ENCODE measurements around the gene SIGLEC7. TPM values are rescaled to one million over a fixed set of nuclear protein-coding genes. Genes with fewer than 3 reads are reported as not detected.

The SIGLEC7 gene
- total RNA-seq, 6 experiments from 2014 or later = 2.4 to 7.3 (median 3.9) TPM

DNA sequence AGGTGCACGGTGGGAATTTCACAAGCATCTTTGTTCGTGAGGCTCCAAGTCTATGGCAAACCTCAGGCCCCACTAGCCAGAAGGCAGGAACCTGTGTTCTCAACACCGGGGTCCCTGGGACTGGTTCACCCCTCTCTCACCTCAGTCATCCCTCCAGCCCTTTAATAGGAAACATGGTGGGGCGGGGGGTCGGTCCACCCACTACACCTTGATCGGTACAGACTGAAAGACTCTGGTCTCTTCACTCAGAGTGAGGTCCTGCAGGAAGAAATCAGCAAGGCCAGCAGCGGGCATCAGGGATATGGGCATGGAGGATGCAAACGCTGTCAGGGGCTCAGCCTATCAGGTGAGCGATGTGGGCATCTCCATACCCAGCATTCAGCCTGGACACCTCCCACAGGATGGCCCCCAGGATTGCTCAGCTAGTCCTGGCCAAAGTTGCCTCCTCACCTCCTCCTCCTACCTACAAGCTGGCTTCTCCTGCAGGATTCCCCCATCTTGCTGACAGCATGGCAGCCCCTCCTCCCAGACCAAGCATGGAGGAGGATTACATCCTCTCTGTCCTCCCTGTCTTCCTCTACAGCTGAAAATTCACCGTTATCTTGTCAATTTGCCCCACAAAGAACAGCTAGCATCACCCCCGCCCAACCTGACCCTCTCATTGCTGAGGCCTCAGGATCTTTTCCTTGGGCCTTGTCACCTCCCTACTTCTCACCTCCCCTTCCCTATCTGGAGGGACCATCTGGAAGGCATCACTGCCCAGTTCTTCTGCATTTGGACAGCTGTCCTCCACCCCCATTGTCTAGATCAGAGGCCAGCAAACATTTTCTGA lies 45.5 kb downstream of the SIGLEC7 start:
- ATAC-seq (no peak), DNase-seq (no peak)
- WGBS (ENCODE audit: insufficient coverage, low coverage, low lambda C conversion rate, missing lambda C conversion rate) = 63% methylated on average over 7 of the region's 11 CpGs
- H3K4me1 ChIP-seq = no peaks in the 10 kb centered on the region
- intact Hi-C loops (cut with DNase I) = no loop called here
- no peak overlapping the region for H3K4me3 ChIP-seq
- TF ChIP-seq POLR2A (IDR thresholded peaks at IDR 0.05) (no peak), CTCF (IDR thresholded peaks at IDR 0.05) (no peak)
- H3K9me3 ChIP-seq = no peaks in the 10 kb centered on the region
- no peaks in the 10 kb centered on the region for H3K36me3 ChIP-seq
- no peak overlapping the region for H3K27ac ChIP-seq
- no peaks in the 10 kb centered on the region for H3K27me3 ChIP-seq

DNA sequence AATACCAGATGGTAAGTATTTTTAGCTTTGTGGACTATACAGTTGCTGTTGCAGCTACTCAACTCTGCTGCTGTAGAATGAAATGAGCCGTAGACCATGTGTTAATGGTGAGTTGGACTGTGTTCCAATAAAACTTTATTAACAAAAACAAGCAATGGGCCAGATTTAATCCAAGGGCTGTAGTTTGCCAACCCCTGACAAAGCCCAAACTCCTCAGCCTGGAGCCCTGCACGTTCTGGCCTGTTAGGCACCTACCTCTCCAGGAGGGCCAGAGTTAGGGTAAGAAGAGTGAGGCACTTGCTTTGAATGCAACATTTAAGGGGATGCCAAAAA lies 46.1 kb downstream of the SIGLEC7 start:
- no peak overlapping the region for H3K4me3 ChIP-seq
- intact Hi-C loops (cut with DNase I) = no loop called here
- TF ChIP-seq CTCF (IDR thresholded peaks at IDR 0.05) = no peak
- no peak for TF ChIP-seq POLR2A (IDR thresholded peaks at IDR 0.05)
- no peak for DNase-seq
- H3K36me3 ChIP-seq = no peaks in the 10 kb centered on the region
- H3K4me1 ChIP-seq = no peaks in the 10 kb centered on the region
- H3K9me3 ChIP-seq = no peaks in the 10 kb centered on the region
- WGBS (ENCODE audit: insufficient coverage, low coverage, low lambda C conversion rate, missing lambda C conversion rate) = 31% methylated on average over 2 of the region's 2 CpGs
- no peaks in the 10 kb centered on the region for H3K27me3 ChIP-seq
- no peak for ATAC-seq
- H3K27ac ChIP-seq = no peak overlapping the region

DNA sequence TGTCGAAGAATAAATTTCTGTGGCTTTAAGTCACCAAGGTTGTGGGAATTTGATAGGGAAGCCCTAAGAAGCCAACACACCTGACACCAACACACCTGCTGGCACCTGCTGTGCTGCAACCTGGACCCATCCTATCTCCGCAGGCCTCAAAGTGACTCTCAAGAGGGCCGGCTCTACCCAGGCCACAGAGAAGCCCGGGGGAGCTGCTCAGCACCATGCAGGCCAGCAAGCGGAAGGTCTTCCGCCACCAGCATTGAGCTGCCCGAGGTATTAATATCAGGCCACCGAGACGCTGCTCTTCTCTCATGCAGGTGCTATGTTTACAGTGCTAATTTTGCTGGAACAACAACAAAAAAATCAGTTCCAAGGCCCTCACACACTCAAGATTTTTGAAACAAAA lies 50.6 kb downstream of the SIGLEC7 start:
- no peaks in the 10 kb centered on the region for H3K36me3 ChIP-seq
- no peaks in the 10 kb centered on the region for H3K27me3 ChIP-seq
- DNase-seq = no peak
- H3K9me3 ChIP-seq = no peaks in the 10 kb centered on the region
- H3K4me1 ChIP-seq = no peaks in the 10 kb centered on the region
- TF ChIP-seq POLR2A (IDR thresholded peaks at IDR 0.05) (no peak), CTCF (IDR thresholded peaks at IDR 0.05) (no peak)
- no peak for ATAC-seq
- no CpG with 5 or more reads among the region's 9 CpGs for WGBS (ENCODE audit: insufficient coverage, low coverage, low lambda C conversion rate, missing lambda C conversion rate)
- intact Hi-C loops (cut with DNase I) = no loop called here
- no peak overlapping the region for H3K27ac ChIP-seq
- H3K4me3 ChIP-seq = no peak overlapping the region

DNA sequence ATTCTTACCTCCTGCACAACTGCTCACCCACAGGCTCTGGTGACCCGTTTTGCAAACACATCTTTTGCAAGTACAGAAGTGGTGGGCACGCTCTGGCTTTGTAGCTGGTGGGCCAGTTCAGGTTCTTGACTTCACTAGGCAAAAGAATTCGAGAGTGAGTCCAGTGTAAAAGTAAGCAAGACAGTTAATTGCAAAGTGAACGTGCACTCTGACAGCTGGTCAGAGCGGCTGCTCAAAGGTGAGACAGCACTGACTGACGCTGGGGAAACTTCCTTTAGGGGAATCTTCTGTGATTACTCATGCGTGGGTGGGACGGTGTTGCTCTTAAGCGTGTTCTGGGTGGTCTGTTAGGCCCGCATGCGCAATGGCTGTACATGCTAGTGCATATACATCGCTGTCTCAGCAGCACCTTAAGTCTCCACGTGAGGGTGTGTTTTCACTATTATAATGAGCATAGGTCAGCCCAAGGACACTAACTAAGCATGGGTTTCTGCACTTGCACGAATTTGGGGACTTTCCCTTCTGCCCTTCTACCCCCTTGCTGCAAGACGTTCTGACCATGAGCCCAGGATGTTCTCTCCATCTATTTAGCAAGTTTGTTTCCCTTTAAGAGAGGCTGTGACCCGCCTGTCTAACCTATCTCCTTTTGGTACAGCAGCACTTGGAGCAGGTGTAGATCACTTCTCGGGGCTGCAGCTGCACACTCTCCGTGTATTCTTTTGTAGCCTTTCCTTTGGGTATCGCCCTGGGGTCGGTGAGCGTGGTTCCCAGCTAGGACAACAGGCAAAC lies 52.6 kb downstream of the SIGLEC7 start:
- DNase-seq (no peak), ATAC-seq (no peak)
- no peaks in the 10 kb centered on the region for H3K4me1 ChIP-seq
- 49% methylated on average over 15 of the region's 21 CpGs for WGBS (ENCODE audit: insufficient coverage, low coverage, low lambda C conversion rate, missing lambda C conversion rate)
- TF ChIP-seq POLR2A (IDR thresholded peaks at IDR 0.05) (no peak), CTCF (IDR thresholded peaks at IDR 0.05) (no peak)
- H3K27ac ChIP-seq = no peak overlapping the region
- H3K4me3 ChIP-seq = no peak overlapping the region
- no peaks in the 10 kb centered on the region for H3K36me3 ChIP-seq
- no peaks in the 10 kb centered on the region for H3K9me3 ChIP-seq
- intact Hi-C loops (cut with DNase I) = no loop called here
- H3K27me3 ChIP-seq = no peaks in the 10 kb centered on the region
